Fibroblast of lung (primary cell): ENCODE data around the gene PLA2G2C. TPM values are rescaled to one million over a fixed set of nuclear protein-coding genes. Genes with fewer than 3 reads are reported as not detected.

Source experiments
- DNase-seq, 2 donors: peaks; one replicate each; pipeline versions ENCODE4 v3.0.0 to v3.0.0-alpha.2; 2010; ENCODE audit warnings: low read depth in 2 of 2
- H2AFZ ChIP-seq: 2 replicates; pipeline ENCODE4 v1.5.1; 2012; ENCODE audit warnings: low read length, control low read depth, inconsistent platforms
- H3K27ac ChIP-seq: 2 replicates; pipeline ENCODE4 v1.5.1; 2011; ENCODE audit warnings: low read length, control low read depth; ENCODE audit not compliant: insufficient read depth
- H3K27me3 ChIP-seq: 2 replicates; pipeline ENCODE4 v1.5.1; 2011; ENCODE audit warnings: mild to moderate bottlenecking, low read length; ENCODE audit not compliant: control insufficient read depth, insufficient read depth
- H3K36me3 ChIP-seq: 2 replicates; pipeline ENCODE4 v1.5.1; 2011; ENCODE audit warnings: low read length; ENCODE audit not compliant: control insufficient read depth, insufficient read depth
- H3K4me1 ChIP-seq: 2 replicates; pipeline ENCODE4 v1.5.1; 2011; ENCODE audit warnings: low read length; ENCODE audit not compliant: control insufficient read depth, insufficient read depth; ENCODE audit errors: extremely low read depth
- H3K4me2 ChIP-seq: 2 replicates; pipeline ENCODE4 v1.5.1; 2011; ENCODE audit warnings: low read length, control low read depth; ENCODE audit not compliant: insufficient read depth; ENCODE audit errors: extremely low read depth
- H3K4me3 ChIP-seq, 4 experiments: fragments of 200-600 bp in 1 of 4; sonication (generic) in 1 of 4; replicated peaks in 1 of 4; 2 replicates each; pipeline ENCODE4 v1.5.1; 2011 to 2016; ENCODE audit warnings: low read length in 4 of 4, low read depth in 3 of 4, mild to moderate bottlenecking in 3 of 4, control low read depth in 2 of 4, inconsistent platforms in 1 of 4, mixed read lengths in 1 of 4; ENCODE audit not compliant: insufficient read depth in 1 of 4; ENCODE audit errors: control extremely low read depth in 1 of 4
- H3K79me2 ChIP-seq: 2 replicates; pipeline ENCODE4 v1.5.1; 2012; ENCODE audit warnings: mild to moderate bottlenecking, low read length, inconsistent platforms; ENCODE audit not compliant: control insufficient read depth, insufficient read depth
- H3K9ac ChIP-seq: 2 replicates; pipeline ENCODE4 v1.5.1; 2011; ENCODE audit warnings: mild to moderate bottlenecking, low read length, control low read depth; ENCODE audit not compliant: insufficient read depth
- H3K9me3 ChIP-seq: 2 replicates; pipeline ENCODE4 v1.5.1; 2012; ENCODE audit warnings: low read depth, low read length; ENCODE audit not compliant: control insufficient read depth, insufficient read depth
- H4K20me1 ChIP-seq: 2 replicates; pipeline ENCODE4 v1.5.1; 2011; ENCODE audit warnings: low read length; ENCODE audit not compliant: control insufficient read depth, insufficient read depth; ENCODE audit errors: extremely low read depth
- CTCF ChIP-seq, 2 donors: IDR thresholded peaks in 1 of 2; conservative IDR thresholded peaks in 1 of 2; 1 replicate in 1 of 2; 2 replicates in 1 of 2; pipeline ENCODE4 v1.5.1; 2011 to 2012; ENCODE audit warnings: low read length in 2 of 2, control low read depth in 1 of 2, inconsistent platforms in 1 of 2, low read depth in 1 of 2, mild to moderate bottlenecking in 1 of 2
- EZH2 ChIP-seq: IDR thresholded peaks from 2 replicates; pipeline ENCODE4 v1.5.1; 2012; ENCODE audit warnings: low read length, control low read depth, mild to moderate bottlenecking; ENCODE audit errors: missing control alignments
- polyA plus RNA-seq, 2 donors: library from polyadenylated mRNA; depleted of rRNA in 1 of 2; stranded (reverse) in 1 of 2; unstranded in 1 of 2; fragments of >200 nt; gene quantifications; 2 replicates each; pipeline ENCODE4 v1.2.1, GENCODE V29; 2011 to 2012; ENCODE audit warnings: missing spikeins in 1 of 2
- total RNA-seq: library from RNA; depleted of rRNA; stranded (reverse); fragments of >200 nt; gene quantifications from 2 replicates; pipeline ENCODE4 v1.2.1, GENCODE V29; 2014

The PLA2G2C gene
- total and polyA plus RNA-seq, 2 donors (not counting 1 experiment from before 2014, with no cell fraction given), result not detected

- no peak for TF ChIP-seq CTCF (conservative IDR thresholded peaks at IDR 0.05 in 1 of 2, IDR thresholded peaks at IDR 0.05 in 1 of 2; ENCODE audit: low read depth in 1 of 2, low read length in 2 of 2)
- H3K79me2 ChIP-seq, result no peaks in the 10 kb centered on the region
- no peaks in the 10 kb centered on the region for H3K9me3 ChIP-seq
- H3K27ac ChIP-seq, result no peak overlapping the region
- no peak overlapping the region for H3K4me2 ChIP-seq
- H4K20me1 ChIP-seq, result no peaks in the 10 kb centered on the region
- no peak overlapping the region for H3K4me3 ChIP-seq
- H3K36me3 ChIP-seq, result no peaks in the 10 kb centered on the region
- H2AFZ ChIP-seq, result no peak overlapping the region
- DNase-seq, result no peak
- no peak overlapping the region for H3K9ac ChIP-seq
- peaks cover 8% of the 10 kb centered on the region for H3K27me3 ChIP-seq
- H3K4me1 ChIP-seq, result no peaks in the 10 kb centered on the region
Observed at GRCh38 chr1:20141466-20141865, 44.9 kb downstream of the PLA2G2C start.

GRCh38 chr1:20141001-20141400 lies 45.3 kb downstream of the PLA2G2C start:
- Histone ChIP-seq H3K36me3 (no peaks in the 10 kb centered on the region), H3K27me3 (peaks cover 8% of the 10 kb centered on the region), H3K4me3 (no peak overlapping the region), H3K4me2 (no peak overlapping the region), H4K20me1 (no peaks in the 10 kb centered on the region), H3K9ac (no peak overlapping the region), H3K9me3 (no peaks in the 10 kb centered on the region), H3K79me2 (no peaks in the 10 kb centered on the region), H3K27ac (no peak overlapping the region), H3K4me1 (no peaks in the 10 kb centered on the region), H2AFZ (no peak overlapping the region)
- no peak for TF ChIP-seq EZH2
- TF ChIP-seq CTCF (conservative IDR thresholded peaks at IDR 0.05 in 1 of 2, IDR thresholded peaks at IDR 0.05 in 1 of 2; ENCODE audit: low read depth in 1 of 2, low read length in 2 of 2), result no peak
- DNase-seq, result no peak

GRCh38 chr1:20139776-20140612 lies 46.3 kb downstream of the PLA2G2C start:
- Histone ChIP-seq H3K9ac (no peak overlapping the region), H3K27ac (no peak overlapping the region), H3K4me3 (no peak overlapping the region), H3K36me3 (no peaks in the 10 kb centered on the region), H3K4me1 (no peaks in the 10 kb centered on the region), H3K79me2 (no peaks in the 10 kb centered on the region), H3K27me3 (peaks cover 8% of the 10 kb centered on the region), H2AFZ (no peak overlapping the region), H3K4me2 (no peak overlapping the region), H3K9me3 (no peaks in the 10 kb centered on the region), H4K20me1 (no peaks in the 10 kb centered on the region)
- no peak for DNase-seq
- TF ChIP-seq CTCF (conservative IDR thresholded peaks at IDR 0.05 in 1 of 2, IDR thresholded peaks at IDR 0.05 in 1 of 2; ENCODE audit: low read depth in 1 of 2, low read length in 2 of 2), result no peak
- no peak for TF ChIP-seq EZH2
